ENCODE results near the gene ZBTB7C.
"Not testable (repeated sequence)": the region's sequence is repeated elsewhere in the genome, so short reads cannot be mapped to it uniquely, and the experiment has no call there.

Gene ZBTB7C

DNA sequence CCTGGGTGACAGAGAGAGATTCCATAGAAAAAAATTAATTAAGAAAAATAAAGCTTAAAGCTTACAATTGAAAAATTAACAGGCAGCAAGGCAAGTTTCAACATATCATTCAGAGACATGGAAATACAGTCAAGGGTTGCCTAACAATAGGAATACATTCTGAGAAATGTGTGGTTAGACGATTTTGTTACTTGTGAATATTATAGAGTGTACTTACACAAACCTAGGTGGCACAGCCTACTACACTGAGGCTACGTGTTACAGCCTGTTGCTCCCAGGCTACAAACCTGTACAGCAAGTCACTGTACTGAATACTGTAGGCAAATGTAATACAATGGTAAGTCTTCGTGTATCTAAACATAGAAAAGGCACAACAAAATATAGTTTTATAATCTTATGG is 27.7 kb upstream of the ZBTB7C start:
- Histone ChIP-seq H3K27me3 (ENCODE audit: insufficient read depth, low read length) (peaks cover 2% of the 10 kb centered on the region), H3K36me3 (ENCODE audit: insufficient read depth, low read length) (no peaks in the 10 kb centered on the region), H3K9me3 (ENCODE audit: low read length) (no peaks in the 10 kb centered on the region), H3K4me3 (ENCODE audit: low read length) (no peak overlapping the region), H3K4me1 (ENCODE audit: insufficient read depth, low read length) (peaks cover 6% of the 10 kb centered on the region), H2AFZ (ENCODE audit: low read depth, low read length) (no peak overlapping the region)

DNA sequence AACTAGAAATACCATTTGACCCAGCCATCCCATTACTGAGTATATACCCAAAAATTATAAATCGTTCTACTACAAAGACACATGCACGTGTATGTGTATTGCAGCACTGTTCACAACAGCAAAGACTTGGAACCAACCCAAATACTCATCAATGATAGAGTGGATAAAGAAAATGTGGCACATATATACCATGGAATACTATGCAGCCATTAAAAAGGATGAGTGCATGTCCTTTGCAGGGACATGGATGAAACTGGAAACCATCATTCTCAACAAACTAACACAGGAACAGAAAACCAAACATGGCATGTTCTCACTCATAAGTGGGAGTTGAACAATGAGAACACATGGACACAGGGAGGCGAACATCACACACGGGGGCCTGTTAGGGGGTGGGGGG is 25.2 kb upstream of the ZBTB7C start:
- not testable (repeated sequence) for H3K4me3 ChIP-seq (ENCODE audit: low read length); H2AFZ ChIP-seq (ENCODE audit: low read depth, low read length); H3K27me3 ChIP-seq (ENCODE audit: insufficient read depth, low read length); H3K4me1 ChIP-seq (ENCODE audit: insufficient read depth, low read length); H3K9me3 ChIP-seq (ENCODE audit: low read length); H3K36me3 ChIP-seq (ENCODE audit: insufficient read depth, low read length)

DNA sequence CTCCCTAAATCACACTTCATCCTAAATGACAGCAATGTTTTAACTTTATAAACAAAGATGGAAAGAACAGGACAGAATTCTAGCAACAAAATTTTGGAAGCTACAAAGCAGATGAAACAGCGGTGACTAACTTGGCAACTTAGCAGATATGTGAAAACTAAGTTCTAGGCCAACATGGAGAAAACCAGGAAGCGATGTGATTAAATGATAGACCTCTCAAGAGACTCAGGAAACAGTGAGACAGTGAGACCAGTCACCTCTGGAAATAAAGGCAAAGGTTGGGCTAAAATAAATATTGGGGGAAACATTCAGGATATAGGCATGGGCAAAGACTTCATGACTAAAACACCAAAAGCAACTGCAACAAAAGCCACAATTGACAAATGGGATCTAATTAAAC is 24.4 kb upstream of the ZBTB7C start:
- Histone ChIP-seq H3K36me3 (ENCODE audit: insufficient read depth, low read length) (no peaks in the 10 kb centered on the region), H3K4me1 (ENCODE audit: insufficient read depth, low read length) (peaks cover 1% of the 10 kb centered on the region)

DNA sequence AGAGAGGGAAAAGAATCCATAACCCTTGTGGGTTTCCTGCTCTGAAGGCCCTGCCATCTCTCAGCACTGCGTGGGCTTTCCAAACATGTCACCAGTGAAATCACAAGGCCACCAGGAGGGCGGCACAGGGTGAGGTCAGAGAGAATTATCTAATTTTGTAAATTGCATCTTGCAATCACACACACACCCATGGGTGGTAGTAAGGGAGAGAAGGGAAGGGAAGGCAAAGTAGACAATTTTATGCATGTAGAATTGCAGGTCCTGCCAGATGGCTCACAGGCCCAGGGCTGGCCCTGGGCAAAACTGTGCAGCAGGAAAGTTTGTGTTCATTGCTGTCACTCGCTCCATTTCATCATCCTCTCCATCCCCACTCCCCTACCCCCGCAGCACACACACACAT is 21.0 kb upstream of the ZBTB7C start:
- Histone ChIP-seq H3K9me3 (ENCODE audit: low read length) (no peaks in the 10 kb centered on the region), H3K27me3 (ENCODE audit: insufficient read depth, low read length) (no peaks in the 10 kb centered on the region), H3K4me1 (ENCODE audit: insufficient read depth, low read length) (no peaks in the 10 kb centered on the region), H3K4me3 (ENCODE audit: low read length) (no peak overlapping the region), H3K36me3 (ENCODE audit: insufficient read depth, low read length) (no peaks in the 10 kb centered on the region), H2AFZ (ENCODE audit: low read depth, low read length) (no peak overlapping the region)

More for the DNA sequence above, 24.4 kb upstream of the ZBTB7C start:
- Histone ChIP-seq H3K27me3 (ENCODE audit: insufficient read depth, low read length) (no peaks in the 10 kb centered on the region), H3K9me3 (ENCODE audit: low read length) (no peaks in the 10 kb centered on the region), H3K4me3 (ENCODE audit: low read length) (no peak overlapping the region), H2AFZ (ENCODE audit: low read depth, low read length) (no peak overlapping the region)

DNA sequence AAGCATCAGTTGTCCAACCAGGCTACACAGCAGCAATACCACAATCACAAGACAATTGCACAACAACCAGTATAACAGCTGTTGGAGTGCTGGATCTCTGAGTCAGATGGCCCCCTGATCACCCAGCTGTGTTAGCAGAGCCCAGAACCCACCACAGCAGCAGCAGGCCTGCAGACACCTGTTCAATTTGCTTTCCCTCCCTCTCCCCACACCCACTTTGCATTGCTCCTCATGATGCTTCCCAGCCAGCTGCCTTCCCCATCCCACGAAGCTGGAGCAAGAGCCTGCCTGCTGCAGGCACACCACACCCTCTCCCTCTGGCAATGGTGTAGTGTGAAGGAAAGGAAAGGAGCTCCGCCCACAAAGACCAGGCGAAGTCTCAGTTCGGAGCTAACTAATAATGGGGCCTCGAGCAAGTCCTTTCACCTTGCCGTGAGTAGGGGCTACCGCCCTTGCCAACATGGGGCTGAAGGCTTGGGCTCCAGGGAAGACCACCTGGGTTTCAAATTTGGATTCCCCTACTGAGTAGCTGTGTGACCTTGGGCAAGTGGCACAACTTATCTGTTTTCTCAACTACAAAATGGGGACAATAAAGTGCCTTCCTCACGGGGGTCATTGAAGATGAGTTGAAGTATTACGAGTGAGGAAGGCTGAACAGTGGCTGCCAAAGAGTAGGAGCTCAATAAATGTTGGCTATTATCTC is 19.4 kb upstream of the ZBTB7C start:
- Histone ChIP-seq H3K36me3 (ENCODE audit: insufficient read depth, low read length) (no peaks in the 10 kb centered on the region), H3K4me1 (ENCODE audit: insufficient read depth, low read length) (no peaks in the 10 kb centered on the region), H2AFZ (ENCODE audit: low read depth, low read length) (no peak overlapping the region), H3K9me3 (ENCODE audit: low read length) (no peaks in the 10 kb centered on the region), H3K27me3 (ENCODE audit: insufficient read depth, low read length) (peaks cover under 1% of the 10 kb centered on the region), H3K4me3 (ENCODE audit: low read length) (no peak overlapping the region)

DNA sequence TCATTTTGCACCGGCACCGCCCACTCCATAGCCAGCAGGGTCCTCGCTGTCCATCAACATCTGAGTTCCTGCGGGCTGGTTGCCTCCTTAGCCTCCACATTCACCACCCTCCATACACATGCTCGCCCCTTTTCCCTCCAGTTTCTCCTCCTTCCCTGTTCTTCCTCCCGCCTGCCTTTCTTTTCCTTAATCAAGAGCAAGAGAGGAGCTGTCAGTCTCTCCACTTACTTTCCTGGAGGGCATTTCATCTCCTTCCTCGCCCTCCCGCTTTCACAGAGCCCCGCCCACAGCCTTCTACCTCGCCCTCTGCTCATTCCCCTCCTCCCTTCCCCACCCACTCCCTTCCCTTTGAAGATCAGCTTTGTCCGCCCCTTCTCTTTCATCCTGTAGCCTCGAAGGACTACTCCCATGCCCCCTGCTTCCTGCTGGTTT is 13.8 kb upstream of the ZBTB7C start:
- peaks cover 15% of the 10 kb centered on the region for H3K27me3 ChIP-seq (ENCODE audit: insufficient read depth, low read length)
- H3K4me1 ChIP-seq (ENCODE audit: insufficient read depth, low read length): no peaks in the 10 kb centered on the region
- H3K9me3 ChIP-seq (ENCODE audit: low read length): no peaks in the 10 kb centered on the region
- no peak overlapping the region for H2AFZ ChIP-seq (ENCODE audit: low read depth, low read length)
- H3K36me3 ChIP-seq (ENCODE audit: insufficient read depth, low read length): no peaks in the 10 kb centered on the region
- H3K4me3 ChIP-seq (ENCODE audit: low read length): no peak overlapping the region

DNA sequence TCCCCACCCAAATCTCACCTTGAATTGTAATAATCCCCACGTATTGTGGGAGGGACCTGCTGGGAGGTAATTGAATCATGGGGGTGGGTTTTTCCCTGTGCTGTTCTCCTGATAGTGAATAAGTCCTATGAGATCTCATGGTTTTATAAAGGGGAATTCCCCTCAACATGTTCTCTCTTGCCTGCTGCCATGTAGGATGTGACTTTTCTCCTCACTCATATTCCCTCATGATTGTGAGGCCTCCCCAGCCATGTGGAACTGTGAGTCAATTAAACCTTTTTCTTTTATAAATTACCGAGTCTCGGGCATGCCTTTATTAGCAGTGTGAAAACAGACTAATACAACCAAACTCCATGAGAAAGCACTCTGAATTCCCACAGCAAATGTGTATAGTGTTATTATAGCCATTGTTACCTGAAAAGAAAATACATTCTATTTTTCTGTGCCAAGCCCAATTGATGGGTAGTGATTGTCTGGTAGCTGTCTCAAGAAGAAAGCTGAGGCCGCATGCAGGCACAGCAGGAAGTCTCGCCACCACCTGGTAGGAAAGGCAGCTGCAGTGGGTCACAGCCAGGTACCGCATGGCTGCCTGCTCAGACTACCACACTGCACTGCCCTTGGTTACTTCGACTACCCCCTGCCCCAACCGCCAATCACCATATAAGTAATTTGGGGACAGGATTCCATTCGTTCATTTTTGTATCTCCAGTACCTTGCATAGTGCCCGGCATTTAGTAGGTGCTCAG is 10.3 kb upstream of the ZBTB7C start:
- H2AFZ ChIP-seq (ENCODE audit: low read depth, low read length): no peak overlapping the region
- no peaks in the 10 kb centered on the region for H3K4me1 ChIP-seq (ENCODE audit: insufficient read depth, low read length)
- no peaks in the 10 kb centered on the region for H3K36me3 ChIP-seq (ENCODE audit: insufficient read depth, low read length)
- no peaks in the 10 kb centered on the region for H3K9me3 ChIP-seq (ENCODE audit: low read length)
- H3K4me3 ChIP-seq (ENCODE audit: low read length): no peak overlapping the region
- H3K27me3 ChIP-seq (ENCODE audit: insufficient read depth, low read length): peaks cover 19% of the 10 kb centered on the region

DNA sequence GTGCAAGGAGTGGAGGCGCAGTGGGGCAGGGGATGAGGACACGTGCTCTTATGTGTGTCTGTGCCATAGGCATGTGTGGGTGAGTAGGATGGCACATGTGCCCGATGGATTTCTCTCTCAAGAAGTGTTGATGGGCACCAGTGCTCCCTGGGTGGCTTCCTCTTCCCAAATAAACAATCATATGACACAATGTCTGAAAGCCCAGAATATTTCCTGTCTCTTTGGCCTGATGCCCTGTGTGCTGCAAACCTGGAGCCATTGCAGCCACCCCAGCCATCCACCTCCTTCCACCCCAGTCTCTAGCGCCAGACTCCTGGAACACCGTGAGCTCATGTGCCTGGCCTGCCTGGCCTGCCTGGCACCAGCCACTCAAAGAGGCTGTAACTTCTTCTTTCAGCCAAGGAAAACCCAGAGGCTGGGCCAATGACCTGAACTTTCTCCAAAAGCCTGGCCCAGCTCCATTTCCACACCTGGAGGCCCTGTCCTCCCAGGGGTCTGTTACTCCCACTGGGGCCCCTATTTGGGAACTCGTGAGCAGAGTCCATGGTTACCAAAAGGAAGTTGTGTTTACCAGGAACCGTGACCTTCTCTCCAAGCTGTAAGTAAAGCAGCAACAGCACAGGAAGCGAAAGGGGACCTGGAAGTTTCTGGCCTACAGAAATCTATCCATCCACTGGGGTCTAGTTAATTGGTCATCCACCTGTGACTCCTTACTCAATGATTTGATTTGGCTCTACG is 9.5 kb upstream of the ZBTB7C start:
- H3K9me3 ChIP-seq (ENCODE audit: low read length): no peaks in the 10 kb centered on the region
- peaks cover 24% of the 10 kb centered on the region for H3K27me3 ChIP-seq (ENCODE audit: insufficient read depth, low read length)
- no peak overlapping the region for H2AFZ ChIP-seq (ENCODE audit: low read depth, low read length)
- no peaks in the 10 kb centered on the region for H3K36me3 ChIP-seq (ENCODE audit: insufficient read depth, low read length)
- H3K4me3 ChIP-seq (ENCODE audit: low read length): no peak overlapping the region
- no peaks in the 10 kb centered on the region for H3K4me1 ChIP-seq (ENCODE audit: insufficient read depth, low read length)

DNA sequence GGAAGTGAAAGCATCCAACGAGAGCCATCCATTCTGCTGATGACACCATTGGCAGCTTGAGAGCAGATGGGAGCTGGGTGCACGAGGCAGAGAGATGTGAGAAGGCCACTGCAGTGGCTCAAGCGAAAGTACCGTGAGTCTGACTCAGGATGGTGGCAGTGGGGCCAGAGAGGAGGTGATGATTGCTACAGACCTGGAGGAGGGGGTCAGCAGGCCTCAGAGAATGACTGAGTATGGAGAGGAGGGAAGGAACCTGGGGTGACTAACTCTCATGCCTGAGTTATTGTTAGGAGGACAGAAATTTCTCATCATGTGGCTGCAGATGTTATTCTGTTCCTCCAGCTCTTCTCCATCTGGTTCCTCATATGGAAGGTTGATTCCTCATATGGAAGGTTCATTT is 8.8 kb upstream of the ZBTB7C start:
- Histone ChIP-seq H3K27me3 (ENCODE audit: insufficient read depth, low read length) (peaks cover 19% of the 10 kb centered on the region), H3K36me3 (ENCODE audit: insufficient read depth, low read length) (no peaks in the 10 kb centered on the region), H3K4me1 (ENCODE audit: insufficient read depth, low read length) (no peaks in the 10 kb centered on the region), H2AFZ (ENCODE audit: low read depth, low read length) (no peak overlapping the region), H3K9me3 (ENCODE audit: low read length) (no peaks in the 10 kb centered on the region), H3K4me3 (ENCODE audit: low read length) (no peak overlapping the region)

DNA sequence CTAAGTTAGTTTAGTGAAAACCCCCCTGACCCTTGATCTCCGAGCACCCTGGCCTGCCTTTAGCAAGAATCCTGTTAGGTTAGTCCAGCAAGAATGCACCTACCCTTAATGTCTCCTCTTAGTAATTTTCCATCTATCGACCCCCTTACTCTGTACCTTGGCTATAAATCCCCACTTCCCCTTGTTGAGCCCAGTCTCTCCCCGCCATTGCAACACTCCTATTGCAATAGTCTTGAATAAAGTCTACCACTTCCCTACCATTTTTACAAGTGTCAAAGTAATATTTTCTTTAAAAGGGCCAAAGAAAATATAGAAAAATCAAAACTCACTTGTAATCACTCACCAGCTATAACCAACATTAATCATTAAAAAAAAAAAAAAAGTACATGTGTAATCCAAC is 4.2 kb upstream of the ZBTB7C start:
- peaks cover 32% of the 10 kb centered on the region for H3K27me3 ChIP-seq (ENCODE audit: insufficient read depth, low read length)
- H3K36me3 ChIP-seq (ENCODE audit: insufficient read depth, low read length): no peaks in the 10 kb centered on the region
- H3K9me3 ChIP-seq (ENCODE audit: low read length): no peaks in the 10 kb centered on the region
- H3K4me1 ChIP-seq (ENCODE audit: insufficient read depth, low read length): peaks cover 5% of the 10 kb centered on the region
- H2AFZ ChIP-seq (ENCODE audit: low read depth, low read length): no peak overlapping the region
- H3K4me3 ChIP-seq (ENCODE audit: low read length): no peak overlapping the region

DNA sequence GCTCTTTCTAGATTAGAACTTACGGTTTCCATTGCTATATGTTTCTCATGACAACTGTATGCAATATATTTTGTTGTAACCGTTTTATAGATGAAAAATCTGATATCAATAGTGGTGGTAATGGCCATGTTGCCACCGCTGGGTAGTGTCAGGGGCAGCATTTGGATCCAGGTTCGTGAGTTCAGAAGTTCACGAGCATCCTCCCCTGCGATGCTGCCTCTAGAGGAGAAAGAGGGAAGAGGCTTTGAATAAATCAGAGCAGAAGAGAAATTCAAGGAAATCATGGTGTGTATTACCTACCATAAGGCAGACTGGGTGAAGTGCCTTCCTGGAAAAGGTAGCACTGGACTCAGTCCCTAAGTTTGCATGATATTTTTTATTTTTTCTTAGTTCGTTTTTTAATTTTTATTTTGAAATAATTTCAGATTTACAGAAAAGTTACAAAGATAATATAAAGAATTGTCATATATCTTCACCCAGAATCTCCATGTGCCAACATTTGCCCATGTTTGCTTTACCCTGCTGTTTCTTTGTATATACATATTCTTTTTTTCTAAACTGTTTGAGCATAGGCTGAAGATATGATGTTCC is 3.3 kb upstream of the ZBTB7C start:
- H3K36me3 ChIP-seq (ENCODE audit: insufficient read depth, low read length): no peaks in the 10 kb centered on the region
- H2AFZ ChIP-seq (ENCODE audit: low read depth, low read length): no peak overlapping the region
- no peaks in the 10 kb centered on the region for H3K9me3 ChIP-seq (ENCODE audit: low read length)
- H3K4me1 ChIP-seq (ENCODE audit: insufficient read depth, low read length): peaks cover 7% of the 10 kb centered on the region
- H3K27me3 ChIP-seq (ENCODE audit: insufficient read depth, low read length): peaks cover 41% of the 10 kb centered on the region
- no peak overlapping the region for H3K4me3 ChIP-seq (ENCODE audit: low read length)

DNA sequence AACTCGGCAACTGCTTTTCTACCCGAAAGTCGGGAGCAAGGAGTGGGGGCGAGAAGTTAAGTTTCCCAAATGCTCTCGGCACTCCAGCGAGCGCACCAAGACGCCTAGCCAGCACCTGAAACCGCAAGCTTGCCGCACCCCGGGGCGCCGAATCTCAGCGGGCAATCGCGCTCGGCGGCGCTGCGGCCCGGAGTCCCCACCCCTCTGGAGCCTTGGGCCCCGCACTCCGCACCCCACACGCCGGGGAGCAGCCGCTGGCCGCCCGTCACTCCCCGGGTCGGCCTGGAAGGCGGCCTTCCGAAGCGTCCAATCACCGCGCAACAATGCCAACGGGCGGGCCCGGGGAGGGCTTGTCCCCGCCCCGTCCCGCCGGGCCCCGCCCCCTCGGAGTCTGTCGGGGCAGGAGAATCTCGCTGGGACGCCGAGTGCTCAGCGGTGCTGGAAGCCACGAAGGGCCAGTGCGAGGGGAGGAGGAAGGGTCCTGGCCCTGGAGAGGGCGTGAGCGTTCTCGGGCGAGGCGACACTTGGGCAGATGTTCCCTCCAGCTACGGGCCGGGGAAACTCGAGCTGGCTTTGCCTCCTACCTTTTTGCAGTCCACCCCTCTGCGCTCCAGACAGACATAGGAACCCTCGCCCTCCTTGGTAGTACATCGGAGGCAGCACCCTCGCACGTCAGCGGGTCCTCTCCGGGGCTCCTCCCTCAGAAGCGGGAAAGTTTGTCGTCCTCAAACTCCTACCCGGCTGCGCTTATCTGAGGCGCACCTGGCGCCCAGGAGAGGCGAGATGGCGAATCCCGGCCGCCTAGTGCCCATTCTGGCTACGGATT is 1.1 kb upstream of the ZBTB7C start:
- no peaks in the 10 kb centered on the region for H3K36me3 ChIP-seq (ENCODE audit: insufficient read depth, low read length)
- H3K4me1 ChIP-seq (ENCODE audit: insufficient read depth, low read length): peaks cover 7% of the 10 kb centered on the region
- peaks cover 55% of the 10 kb centered on the region for H3K27me3 ChIP-seq (ENCODE audit: insufficient read depth, low read length)
- H2AFZ ChIP-seq (ENCODE audit: low read depth, low read length): peak overlapping the region; percentile 97
- H3K9me3 ChIP-seq (ENCODE audit: low read length): no peaks in the 10 kb centered on the region
- peak overlapping the region; percentile 50 for H3K4me3 ChIP-seq (ENCODE audit: low read length)
